Measurements from ENCODE around the gene MRPL49. TPM values are rescaled to one million over a fixed set of nuclear protein-coding genes. Genes with fewer than 3 reads are reported as not detected.
"Not testable (repeated sequence)": the region's sequence is repeated elsewhere in the genome, so short reads cannot be mapped to it uniquely, and the experiment has no call there.

Gene MRPL49
- polyA plus RNA-seq, 1 donor, result 23.5 TPM

GRCh38 chr11:65169164-65169641 is 47.1 kb downstream of the MRPL49 start:
- no peak for DNase-seq

- DNase-seq, result no peak
Observed at GRCh38 chr11:65170058-65170534, 48.0 kb downstream of the MRPL49 start, which contains the start of gene SPDYC. Gene SPDYC (plus strand): TSS chr11:65170233. CDS start chr11:65171358, 1,125 bp downstream.

GRCh38 chr11:65172600-65172999 is 50.5 kb downstream of the MRPL49 start:
- DNase-seq, result no peak

- DNase-seq, result not testable (repeated sequence)
Observed at GRCh38 chr11:65174571-65175010, 52.5 kb downstream of the MRPL49 start.

Other genes starting within 250 kb of the MRPL49 start
- gene EHD1, start 243.7 kb upstream of the MRPL49 start, polyA plus RNA-seq (ENCODE audit: insufficient read length), result 133 TPM
- gene ATG2A, start 205.1 kb upstream of the MRPL49 start, polyA plus RNA-seq (ENCODE audit: insufficient read length), result 15.3 TPM
- gene PPP2R5B, start 197.6 kb upstream of the MRPL49 start, polyA plus RNA-seq (ENCODE audit: insufficient read length), result 11.5 TPM
- not detected for gene GPHA2, start 186.4 kb upstream of the MRPL49 start, polyA plus RNA-seq (ENCODE audit: insufficient read length)
- not detected for gene MAJIN, start 150.2 kb upstream of the MRPL49 start, polyA plus RNA-seq (ENCODE audit: insufficient read length)
- gene BATF2, start 125.3 kb upstream of the MRPL49 start, polyA plus RNA-seq (ENCODE audit: insufficient read length), result 0.94 TPM
- 135 TPM for gene ARL2, start 108.2 kb upstream of the MRPL49 start, polyA plus RNA-seq (ENCODE audit: insufficient read length)
- gene SNX15, start 94.9 kb upstream of the MRPL49 start, polyA plus RNA-seq (ENCODE audit: insufficient read length), result 25.7 TPM
- 15.6 TPM for gene SAC3D1, start 81.1 kb upstream of the MRPL49 start, polyA plus RNA-seq (ENCODE audit: insufficient read length)
- gene NAALADL1, start 63.8 kb upstream of the MRPL49 start, polyA plus RNA-seq (ENCODE audit: insufficient read length), result 7.4 TPM
- 11.7 TPM for gene CDCA5, start 38.3 kb upstream of the MRPL49 start, polyA plus RNA-seq (ENCODE audit: insufficient read length)
- 24.1 TPM for gene ZFPL1, start 38.1 kb upstream of the MRPL49 start, polyA plus RNA-seq (ENCODE audit: insufficient read length)
- 162 TPM for gene VPS51, start 26.1 kb upstream of the MRPL49 start, polyA plus RNA-seq (ENCODE audit: insufficient read length)
- gene TM7SF2, start 10.4 kb upstream of the MRPL49 start, polyA plus RNA-seq (ENCODE audit: insufficient read length), result 13.1 TPM
- gene ZNHIT2, start 4.6 kb upstream of the MRPL49 start, polyA plus RNA-seq (ENCODE audit: insufficient read length), result 4.4 TPM
- gene FAU, start 187 bp upstream of the MRPL49 start, polyA plus RNA-seq (ENCODE audit: insufficient read length), result 1,052 TPM
- gene SYVN1, start 12.2 kb downstream of the MRPL49 start, polyA plus RNA-seq (ENCODE audit: insufficient read length), result 41.1 TPM
- not detected for gene SPDYC, start 47.9 kb downstream of the MRPL49 start, polyA plus RNA-seq (ENCODE audit: insufficient read length)
- 99.7 TPM for gene CAPN1, start 59.6 kb downstream of the MRPL49 start, polyA plus RNA-seq (ENCODE audit: insufficient read length)
- gene POLA2, start 139.6 kb downstream of the MRPL49 start, polyA plus RNA-seq (ENCODE audit: insufficient read length), result 36.5 TPM
- gene CDC42EP2, start 192.5 kb downstream of the MRPL49 start, polyA plus RNA-seq (ENCODE audit: insufficient read length), result 38.8 TPM
- 48.6 TPM for gene DPF2, start 211.5 kb downstream of the MRPL49 start, polyA plus RNA-seq (ENCODE audit: insufficient read length)
- 0.22 TPM for gene TIGD3, start 232.4 kb downstream of the MRPL49 start, polyA plus RNA-seq (ENCODE audit: insufficient read length)